K562 (cell line): Measurements from ENCODE around the gene ZNF544. TPM values are rescaled to one million over a fixed set of nuclear protein-coding genes. Genes with fewer than 3 reads are reported as not detected.

ENCODE experiments used
- ATF7 ChIP-seq: fragments of 450-650 bp; IDR thresholded peaks from 2 replicates; pipeline ENCODE4 v1.7.1; 2014; ENCODE audit warnings: mild to moderate bottlenecking, moderate library complexity
- CBX3 ChIP-seq, 2 experiments: IDR thresholded peaks; 1 replicate in 1 of 2; 2 replicates in 1 of 2; pipeline ENCODE4 v1.6.1; 2012; ENCODE audit warnings: inconsistent platforms in 2 of 2, low read length in 2 of 2, borderline replicate concordance in 1 of 2, control low read depth in 1 of 2
- CSDE1 ChIP-seq, 2 experiments: fragments of 450-650 bp; IDR thresholded peaks; 2 replicates each; pipeline ENCODE4 v1.6.1; 2016; ENCODE audit warnings: mild to moderate bottlenecking in 1 of 2
- CXXC5 ChIP-seq: fragments of 250-450 bp; sonication (Bioruptor Pico); IDR thresholded peaks from 2 replicates; pipeline ENCODE4 v1.8.0; 2022; ENCODE audit warnings: inconsistent platforms, mild to moderate bottlenecking, moderate library complexity
- EGR1 ChIP-seq: fragments of 450-650 bp; conservative IDR thresholded peaks from 2 replicates; pipeline ENCODE4 v1.6.1; 2017; ENCODE audit warnings: mild to moderate bottlenecking
- GATAD2B ChIP-seq: fragments of 450-650 bp; IDR thresholded peaks from 2 replicates; pipeline ENCODE4 v1.6.1; 2017; ENCODE audit warnings: mild to moderate bottlenecking, borderline replicate concordance
- HDGF ChIP-seq: fragments of 450-650 bp; IDR thresholded peaks from 2 replicates; pipeline ENCODE4 v1.6.1; 2016
- L3MBTL2 ChIP-seq: fragments of 450-650 bp; IDR thresholded peaks from 2 replicates; pipeline ENCODE4 v1.6.1; 2016; ENCODE audit warnings: mild to moderate bottlenecking, moderate library complexity
- MAFF ChIP-seq: IDR thresholded peaks from 2 replicates; pipeline ENCODE4 v1.6.1; 2012; ENCODE audit warnings: low read length, improper control_type of control experiment
- NFYB ChIP-seq: IDR thresholded peaks from 2 replicates; pipeline ENCODE4 v1.6.1; 2011; ENCODE audit warnings: mild to moderate bottlenecking, moderate library complexity; ENCODE audit not compliant: insufficient read length; ENCODE audit errors: extremely low read depth
- RBM14 ChIP-seq: fragments of 200-400 bp; formaldehyde crosslinking; IDR thresholded peaks from 2 replicates; pipeline ENCODE4 v1.6.1; 2018; ENCODE audit warnings: low read depth, mild to moderate bottlenecking, low read length, moderate library complexity, borderline replicate concordance; ENCODE audit not compliant: insufficient read depth
- RBM25 ChIP-seq: fragments of 200-400 bp; formaldehyde crosslinking; IDR thresholded peaks from 2 replicates; pipeline ENCODE4 v1.6.1; 2018; ENCODE audit warnings: low read length, low read depth, moderate library complexity; ENCODE audit not compliant: severe bottlenecking
- SMARCC2 ChIP-seq: fragments of 450-650 bp; IDR thresholded peaks from 2 replicates; pipeline ENCODE4 v1.6.1; 2017; ENCODE audit warnings: antibody characterized with exemption, moderate library complexity, mild to moderate bottlenecking, low read depth
- TARDBP ChIP-seq: fragments of 450-650 bp; IDR thresholded peaks from 2 replicates; pipeline ENCODE4 v1.6.1; 2016
- TEAD1 ChIP-seq, 2 experiments: fragments of 450-650 bp in 1 of 2; sonication (generic) in 1 of 2; formaldehyde crosslinking; IDR thresholded peaks; 2 replicates each; pipeline versions ENCODE4 v1.4.0 to v1.8.0; 2020 to 2022; ENCODE audit warnings: mild to moderate bottlenecking in 2 of 2, missing genetic modification reagents in 1 of 2
- TGIF2 ChIP-seq: sonication (generic); formaldehyde crosslinking; IDR thresholded peaks from 2 replicates; pipeline ENCODE4 v1.8.1; 2022; ENCODE audit warnings: mild to moderate bottlenecking, missing genetic modification reagents, moderate library complexity
- ZFP30 ChIP-seq: fragments of 250-450 bp; sonication (Bioruptor Pico); IDR thresholded peaks from 2 replicates; pipeline ENCODE4 v1.8.0; 2022; ENCODE audit warnings: moderate library complexity, mild to moderate bottlenecking, inconsistent platforms, borderline replicate concordance
- ZKSCAN8 ChIP-seq: fragments of 200-800 bp; sonication (Bioruptor generic); IDR thresholded peaks from 2 replicates; pipeline ENCODE4 v1.6.1; 2016; ENCODE audit warnings: missing genetic modification characterization, missing compliant biosample characterization
- ZNF354B ChIP-seq: fragments of 250-450 bp; sonication (Bioruptor Pico); IDR thresholded peaks from 2 replicates; pipeline ENCODE4 v1.4.0; 2020
- polyA plus RNA-seq, 8 experiments: library from polyadenylated mRNA; depleted of rRNA in 4 of 8; stranded (reverse) in 5 of 8; unstranded in 3 of 8; fragments of >200 nt; fragmentation: Nextera tagmentation in 2 of 8; fragmentation: Illumina TruSeq in 1 of 8; extraction: Ambion mirVana in 2 of 8; extraction: Trizol in 1 of 8; gene quantifications; 2 replicates each; pipeline versions ENCODE4 v1.2.1 to v1.2.3, GENCODE V29; 2011 to 2014; ENCODE audit warnings: inconsistent platforms in 1 of 8, missing spikeins in 1 of 8
- total RNA-seq, 7 experiments: library from RNA; depleted of rRNA in 6 of 7; stranded (reverse); fragments of >200 nt in 6 of 7; fragmentation: Illumina TruSeq in 2 of 7; extraction: Trizol in 2 of 7; gene quantifications; 2 replicates each; pipeline versions ENCODE4 v1.2.1 to v1.2.3, GENCODE V29; 2011 to 2021; ENCODE audit warnings: low replicate concordance in 1 of 7
- TF ChIP-seq, protein P1 (sequence below): sonication (generic); formaldehyde crosslinking; IDR thresholded peaks from 2 replicates; pipeline ENCODE4 v1.8.1; 2023; ENCODE audit warnings: mild to moderate bottlenecking, missing genetic modification reagents
- TF ChIP-seq, protein P2 (sequence below): fragments of 450-650 bp; IDR thresholded peaks from 2 replicates; pipeline ENCODE4 v1.6.1; 2016; ENCODE audit warnings: missing biosample characterization, missing genetic modification characterization
- TF ChIP-seq, protein P3 (sequence below): fragments of 450-650 bp; IDR thresholded peaks from 2 replicates; pipeline ENCODE4 v1.7.1; 2018; ENCODE audit warnings: mild to moderate bottlenecking, low read depth; ENCODE audit not compliant: partially characterized antibody

Gene ZNF544
- total and polyA plus RNA-seq, 9 of the 15 experiments (the other 6 are each of a cell fraction or from before 2014, with no cell fraction given), result 23.6 to 59.0 (median 41.4) TPM

DNA sequence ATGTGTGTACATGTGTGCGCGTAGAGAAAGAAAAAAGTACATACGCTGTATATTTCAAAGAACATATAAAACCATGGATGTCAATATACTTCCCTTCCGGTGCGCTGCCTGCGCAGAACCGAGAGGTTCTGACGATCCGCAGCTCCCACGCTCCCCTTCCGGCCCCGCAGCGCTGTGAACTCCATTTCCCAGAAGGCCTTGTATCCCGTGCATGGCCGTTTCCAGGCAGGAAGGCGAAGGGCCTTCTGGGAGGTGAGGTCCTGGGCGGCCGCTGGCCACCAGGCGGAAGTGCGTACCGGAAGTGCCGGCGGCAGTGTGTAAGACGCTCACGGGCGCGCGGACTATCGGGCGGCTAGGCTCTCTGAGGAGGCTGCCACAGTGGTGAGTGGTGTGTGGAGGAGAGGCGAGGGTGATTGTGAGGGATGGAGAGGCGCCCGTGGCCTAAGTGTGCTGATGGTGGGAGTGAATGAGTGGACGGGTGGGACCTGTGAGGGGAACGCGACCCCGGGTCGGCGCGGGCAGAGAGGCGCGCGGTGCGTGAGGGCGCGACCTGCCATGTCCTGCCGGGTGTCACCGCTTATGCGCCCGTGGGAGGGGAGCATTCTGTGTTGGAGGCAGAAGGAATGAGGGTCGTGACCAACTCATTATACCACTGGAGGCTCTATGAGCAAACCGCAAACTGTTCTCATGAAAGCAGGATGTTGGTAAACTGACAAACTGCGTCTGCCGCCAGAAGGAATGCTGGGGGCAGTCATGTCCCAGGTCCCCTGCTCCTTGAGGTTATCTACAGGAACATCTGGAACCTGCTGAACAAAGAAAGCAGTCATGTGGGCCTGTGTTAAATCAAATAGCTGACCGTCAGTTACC lies 76.6 kb downstream of the ZNF544 start, which contains the start of gene ERVK3-1 (continued):
- TF ChIP-seq GATAD2B (0 out of 2 replicates have a peak, but pooled peaks have one; percentile 54), TEAD1 (CRISPR knock-in tag; IDR thresholded peaks at IDR 0.05) (peak in 1 of 2 experiments; percentile 90; a peak in 2 of 4 replicates), NFYB (no peak), CSDE1 (IDR thresholded peaks at IDR 0.05) (no peak; a peak in 1 of 4 replicates), RBM14 (no peak), HDGF (no peak), TGIF2 (CRISPR knock-in tag) (no peak), ZFP30 (CRISPR knock-in tag) (no peak), CXXC5 (CRISPR knock-in tag) (peak; percentile 93), ATF7 (peak; percentile 85; the same call in 1 of the 2 replicates), SMARCC2 (no peak), ZNF354B (no peak), CBX3 (IDR thresholded peaks at IDR 0.05; ENCODE audit: borderline replicate concordance in 1 of 2, low read length in 2 of 2) (no peak), RBM25 (no peak), TARDBP (peak; percentile 66), ZKSCAN8 (CRISPR knock-in tag) (no peak), EGR1 (peak; percentile 78), MAFF (no peak), L3MBTL2 (peak; percentile 65)
- TF ChIP-seq, protein P1, sequence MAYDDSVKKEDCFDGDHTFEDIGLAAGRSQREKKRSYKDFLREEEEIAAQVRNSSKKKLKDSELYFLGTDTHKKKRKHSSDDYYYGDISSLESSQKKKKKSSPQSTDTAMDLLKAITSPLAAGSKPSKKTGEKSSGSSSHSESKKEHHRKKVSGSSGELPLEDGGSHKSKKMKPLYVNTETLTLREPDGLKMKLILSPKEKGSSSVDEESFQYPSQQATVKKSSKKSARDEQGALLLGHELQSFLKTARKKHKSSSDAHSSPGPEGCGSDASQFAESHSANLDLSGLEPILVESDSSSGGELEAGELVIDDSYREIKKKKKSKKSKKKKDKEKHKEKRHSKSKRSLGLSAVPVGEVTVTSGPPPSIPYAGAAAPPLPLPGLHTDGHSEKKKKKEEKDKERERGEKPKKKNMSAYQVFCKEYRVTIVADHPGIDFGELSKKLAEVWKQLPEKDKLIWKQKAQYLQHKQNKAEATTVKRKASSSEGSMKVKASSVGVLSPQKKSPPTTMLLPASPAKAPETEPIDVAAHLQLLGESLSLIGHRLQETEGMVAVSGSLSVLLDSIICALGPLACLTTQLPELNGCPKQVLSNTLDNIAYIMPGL, result no peak; the same call in 1 of the 2 replicates
- TF ChIP-seq, protein P2, sequence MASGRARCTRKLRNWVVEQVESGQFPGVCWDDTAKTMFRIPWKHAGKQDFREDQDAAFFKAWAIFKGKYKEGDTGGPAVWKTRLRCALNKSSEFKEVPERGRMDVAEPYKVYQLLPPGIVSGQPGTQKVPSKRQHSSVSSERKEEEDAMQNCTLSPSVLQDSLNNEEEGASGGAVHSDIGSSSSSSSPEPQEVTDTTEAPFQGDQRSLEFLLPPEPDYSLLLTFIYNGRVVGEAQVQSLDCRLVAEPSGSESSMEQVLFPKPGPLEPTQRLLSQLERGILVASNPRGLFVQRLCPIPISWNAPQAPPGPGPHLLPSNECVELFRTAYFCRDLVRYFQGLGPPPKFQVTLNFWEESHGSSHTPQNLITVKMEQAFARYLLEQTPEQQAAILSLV, result no peak
- TF ChIP-seq, protein P3, sequence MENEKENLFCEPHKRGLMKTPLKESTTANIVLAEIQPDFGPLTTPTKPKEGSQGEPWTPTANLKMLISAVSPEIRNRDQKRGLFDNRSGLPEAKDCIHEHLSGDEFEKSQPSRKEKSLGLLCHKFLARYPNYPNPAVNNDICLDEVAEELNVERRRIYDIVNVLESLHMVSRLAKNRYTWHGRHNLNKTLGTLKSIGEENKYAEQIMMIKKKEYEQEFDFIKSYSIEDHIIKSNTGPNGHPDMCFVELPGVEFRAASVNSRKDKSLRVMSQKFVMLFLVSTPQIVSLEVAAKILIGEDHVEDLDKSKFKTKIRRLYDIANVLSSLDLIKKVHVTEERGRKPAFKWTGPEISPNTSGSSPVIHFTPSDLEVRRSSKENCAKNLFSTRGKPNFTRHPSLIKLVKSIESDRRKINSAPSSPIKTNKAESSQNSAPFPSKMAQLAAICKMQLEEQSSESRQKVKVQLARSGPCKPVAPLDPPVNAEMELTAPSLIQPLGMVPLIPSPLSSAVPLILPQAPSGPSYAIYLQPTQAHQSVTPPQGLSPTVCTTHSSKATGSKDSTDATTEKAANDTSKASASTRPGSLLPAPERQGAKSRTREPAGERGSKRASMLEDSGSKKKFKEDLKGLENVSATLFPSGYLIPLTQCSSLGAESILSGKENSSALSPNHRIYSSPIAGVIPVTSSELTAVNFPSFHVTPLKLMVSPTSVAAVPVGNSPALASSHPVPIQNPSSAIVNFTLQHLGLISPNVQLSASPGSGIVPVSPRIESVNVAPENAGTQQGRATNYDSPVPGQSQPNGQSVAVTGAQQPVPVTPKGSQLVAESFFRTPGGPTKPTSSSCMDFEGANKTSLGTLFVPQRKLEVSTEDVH, result peak; percentile 93
